ENCODE measurements around the gene UCK1.

The UCK1 gene

GRCh38 chr9:131491001-131491710 is 39.9 kb downstream of the UCK1 start:
- WGBS, 2 donors (ENCODE audit: extremely low coverage in 2 of 2, insufficient read length in 2 of 2, insufficient replicate concordance in 1 of 2) = no CpG with 5 or more reads among the region's 20 CpGs

DNA sequence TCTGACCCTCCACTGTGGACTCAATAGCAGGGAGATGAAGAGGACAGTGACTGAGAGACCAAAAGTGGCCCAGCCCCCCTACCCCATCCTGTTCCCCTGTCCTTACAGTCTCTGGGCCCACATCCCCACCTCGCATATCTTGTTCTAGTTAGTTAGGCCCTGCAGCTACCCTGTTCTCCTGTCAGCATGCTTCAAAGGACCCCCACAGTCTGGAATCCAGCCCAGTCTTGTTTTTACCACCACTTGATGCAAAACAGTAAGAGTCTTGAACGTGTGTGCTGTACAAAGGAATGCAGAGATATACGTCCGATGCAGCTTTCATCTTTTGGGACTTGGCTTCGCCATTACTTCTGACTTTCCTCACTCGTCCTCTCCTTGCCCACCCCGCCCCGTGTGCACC is 40.5 kb downstream of the UCK1 start:
- Histone ChIP-seq H2BK5ac (ENCODE audit: low read length) (no peak overlapping the region), H4K8ac (ENCODE audit: low read depth, low read length) (no peak overlapping the region), H2BK15ac (ENCODE audit: low read length) (no peak overlapping the region), H3K4me1 (ENCODE audit: control insufficient read depth in 2 of 2, insufficient read depth in 1 of 2, low read depth in 1 of 2, low read length in 2 of 2) (no peaks in the 10 kb centered on the region), H3K23ac (ENCODE audit: low read depth, low read length, poor library complexity) (no peak overlapping the region), H3K9me3 (replicated peaks in 1 of 2; ENCODE audit: control insufficient read depth in 2 of 2, insufficient read depth in 1 of 2, low read depth in 1 of 2, low read length in 2 of 2) (no peaks in the 10 kb centered on the region), H3K4me2 (ENCODE audit: insufficient read depth, low read length, poor library complexity, severe bottlenecking) (no peak overlapping the region), H3K9ac (ENCODE audit: low read depth, low read length, poor library complexity) (no peak overlapping the region), H3K14ac (ENCODE audit: low read length) (no peak overlapping the region), H3K27ac (replicated peaks; ENCODE audit: low read length) (no peak overlapping the region), H2AFZ (ENCODE audit: low read length) (no peak overlapping the region), H3K36me3 (replicated peaks in 1 of 2; ENCODE audit: control insufficient read depth in 2 of 2, insufficient read depth in 2 of 2, low read length in 2 of 2) (peaks cover 86 to 100% of the 10 kb centered on the region in 2 donors), H3K18ac (ENCODE audit: low read length) (no peak overlapping the region), H2AK5ac (ENCODE audit: low read depth, low read length) (no peak overlapping the region), H2BK120ac (ENCODE audit: low read depth, low read length) (no peak overlapping the region), H4K91ac (ENCODE audit: low read depth, low read length, poor library complexity) (no peak overlapping the region), H3K4me3 (ENCODE audit: low read length in 2 of 2) (no peak overlapping the region), H3K27me3 (ENCODE audit: control insufficient read depth in 3 of 3, insufficient read depth in 3 of 3, low read depth in 1 of 3, low read length in 3 of 3) (no peaks in the 10 kb centered on the region), H3K79me1 (ENCODE audit: low read depth, low read length) (peaks cover 11% of the 10 kb centered on the region), H2BK12ac (ENCODE audit: low read length) (no peak overlapping the region), H3K4ac (ENCODE audit: low read length) (no peak overlapping the region)
- no CpG with 5 or more reads among the region's 8 CpGs for WGBS, 2 donors (ENCODE audit: extremely low coverage in 2 of 2, insufficient read length in 2 of 2, insufficient replicate concordance in 1 of 2)
- DNase-seq (ENCODE audit: low spot score) = no peak

More at GRCh38 chr9:131491001-131491710, 39.9 kb downstream of the UCK1 start:
- no peak overlapping the region for H3K14ac ChIP-seq (ENCODE audit: low read length)
- H3K36me3 ChIP-seq (replicated peaks in 1 of 2; ENCODE audit: control insufficient read depth in 2 of 2, insufficient read depth in 2 of 2, low read length in 2 of 2) = peaks cover 85 to 100% of the 10 kb centered on the region in 2 donors
- H2BK15ac ChIP-seq (ENCODE audit: low read length) = no peak overlapping the region
- H3K4ac ChIP-seq (ENCODE audit: low read length) = no peak overlapping the region
- H4K8ac ChIP-seq (ENCODE audit: low read depth, low read length) = no peak overlapping the region
- H2BK120ac ChIP-seq (ENCODE audit: low read depth, low read length) = no peak overlapping the region
- H3K4me3 ChIP-seq (ENCODE audit: low read length in 2 of 2) = no peak overlapping the region
- no peak overlapping the region for H2BK12ac ChIP-seq (ENCODE audit: low read length)
- no peak overlapping the region for H3K18ac ChIP-seq (ENCODE audit: low read length)
- peaks cover 7% of the 10 kb centered on the region for H3K79me1 ChIP-seq (ENCODE audit: low read depth, low read length)
- H3K23ac ChIP-seq (ENCODE audit: low read depth, low read length, poor library complexity) = no peak overlapping the region
- no peak overlapping the region for H4K91ac ChIP-seq (ENCODE audit: low read depth, low read length, poor library complexity)
- H3K27me3 ChIP-seq (ENCODE audit: control insufficient read depth in 3 of 3, insufficient read depth in 3 of 3, low read depth in 1 of 3, low read length in 3 of 3) = no peaks in the 10 kb centered on the region
- H3K9me3 ChIP-seq (replicated peaks in 1 of 2; ENCODE audit: control insufficient read depth in 2 of 2, insufficient read depth in 1 of 2, low read depth in 1 of 2, low read length in 2 of 2) = no peaks in the 10 kb centered on the region
- no peak overlapping the region for H3K27ac ChIP-seq (replicated peaks; ENCODE audit: low read length)
- no peak overlapping the region for H2AK5ac ChIP-seq (ENCODE audit: low read depth, low read length)
- no peak overlapping the region for H2AFZ ChIP-seq (ENCODE audit: low read length)
- DNase-seq (ENCODE audit: low spot score) = no peak
- H2BK5ac ChIP-seq (ENCODE audit: low read length) = no peak overlapping the region
- H3K4me1 ChIP-seq (ENCODE audit: control insufficient read depth in 2 of 2, insufficient read depth in 1 of 2, low read depth in 1 of 2, low read length in 2 of 2) = no peaks in the 10 kb centered on the region
- no peak overlapping the region for H3K4me2 ChIP-seq (ENCODE audit: insufficient read depth, low read length, poor library complexity, severe bottlenecking)
- H3K9ac ChIP-seq (ENCODE audit: low read depth, low read length, poor library complexity) = peak overlapping the region; percentile 33

DNA sequence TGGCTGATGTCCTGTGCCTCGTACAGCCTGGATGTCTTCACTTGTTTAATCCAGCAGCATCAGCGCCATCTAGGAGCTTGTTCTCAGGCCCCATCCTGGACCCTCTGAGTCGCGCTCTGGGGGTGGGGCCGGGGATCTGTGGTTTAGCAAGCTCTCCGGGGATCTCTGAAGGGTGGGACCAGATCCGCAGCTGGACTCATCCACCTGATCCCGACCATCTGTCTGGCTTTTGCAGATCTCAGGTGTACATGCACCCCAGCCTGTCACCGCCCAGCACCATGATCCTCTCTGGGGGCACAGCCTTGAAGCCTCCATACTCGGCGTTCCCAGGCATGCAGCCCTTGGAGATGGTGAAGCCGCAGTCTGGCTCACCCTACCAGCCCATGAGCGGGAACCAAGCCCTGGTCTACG is 43.4 kb downstream of the UCK1 start:
- Histone ChIP-seq H3K18ac (ENCODE audit: low read length) (no peak overlapping the region), H2AK5ac (ENCODE audit: low read depth, low read length) (no peak overlapping the region), H3K4me3 (ENCODE audit: low read length in 2 of 2) (no peak overlapping the region), H2BK12ac (ENCODE audit: low read length) (no peak overlapping the region), H2BK120ac (ENCODE audit: low read depth, low read length) (no peak overlapping the region), H2BK15ac (ENCODE audit: low read length) (no peak overlapping the region), H3K79me1 (ENCODE audit: low read depth, low read length) (peaks cover 16% of the 10 kb centered on the region), H4K8ac (ENCODE audit: low read depth, low read length) (no peak overlapping the region), H3K9ac (ENCODE audit: low read depth, low read length, poor library complexity) (no peak overlapping the region), H3K9me3 (replicated peaks in 1 of 2; ENCODE audit: control insufficient read depth in 2 of 2, insufficient read depth in 1 of 2, low read depth in 1 of 2, low read length in 2 of 2) (no peaks in the 10 kb centered on the region), H3K4me2 (ENCODE audit: insufficient read depth, low read length, poor library complexity, severe bottlenecking) (no peak overlapping the region), H3K23ac (ENCODE audit: low read depth, low read length, poor library complexity) (no peak overlapping the region), H3K4ac (ENCODE audit: low read length) (no peak overlapping the region), H2AFZ (ENCODE audit: low read length) (no peak overlapping the region), H3K36me3 (replicated peaks in 1 of 2; ENCODE audit: control insufficient read depth in 2 of 2, insufficient read depth in 2 of 2, low read length in 2 of 2) (peaks cover 95 to 100% of the 10 kb centered on the region in 2 donors), H3K14ac (ENCODE audit: low read length) (no peak overlapping the region), H4K91ac (ENCODE audit: low read depth, low read length, poor library complexity) (no peak overlapping the region), H3K27me3 (ENCODE audit: control insufficient read depth in 3 of 3, insufficient read depth in 3 of 3, low read depth in 1 of 3, low read length in 3 of 3) (no peaks in the 10 kb centered on the region), H3K4me1 (ENCODE audit: control insufficient read depth in 2 of 2, insufficient read depth in 1 of 2, low read depth in 1 of 2, low read length in 2 of 2) (no peaks in the 10 kb centered on the region), H3K27ac (replicated peaks; ENCODE audit: low read length) (no peak overlapping the region), H2BK5ac (ENCODE audit: low read length) (no peak overlapping the region)
- no peak for DNase-seq (ENCODE audit: low spot score)
- no CpG with 5 or more reads among the region's 14 CpGs for WGBS, 2 donors (ENCODE audit: extremely low coverage in 2 of 2, insufficient read length in 2 of 2, insufficient replicate concordance in 1 of 2)

GRCh38 chr9:131487001-131487400 is 44.1 kb downstream of the UCK1 start:
- H2BK12ac ChIP-seq (ENCODE audit: low read length) = no peak overlapping the region
- no peak overlapping the region for H3K9ac ChIP-seq (ENCODE audit: low read depth, low read length, poor library complexity)
- H3K18ac ChIP-seq (ENCODE audit: low read length) = no peak overlapping the region
- H3K4me2 ChIP-seq (ENCODE audit: insufficient read depth, low read length, poor library complexity, severe bottlenecking) = no peak overlapping the region
- peaks cover 95 to 100% of the 10 kb centered on the region in 2 donors for H3K36me3 ChIP-seq (replicated peaks in 1 of 2; ENCODE audit: control insufficient read depth in 2 of 2, insufficient read depth in 2 of 2, low read length in 2 of 2)
- WGBS, 2 donors (ENCODE audit: extremely low coverage in 2 of 2, insufficient read length in 2 of 2, insufficient replicate concordance in 1 of 2) = no CpG with 5 or more reads among the region's 9 CpGs
- no peak for DNase-seq (ENCODE audit: low spot score)
- H2AK5ac ChIP-seq (ENCODE audit: low read depth, low read length) = no peak overlapping the region
- H2BK5ac ChIP-seq (ENCODE audit: low read length) = no peak overlapping the region
- H3K27ac ChIP-seq (replicated peaks; ENCODE audit: low read length) = no peak overlapping the region
- H4K91ac ChIP-seq (ENCODE audit: low read depth, low read length, poor library complexity) = no peak overlapping the region
- H4K8ac ChIP-seq (ENCODE audit: low read depth, low read length) = no peak overlapping the region
- no peaks in the 10 kb centered on the region for H3K27me3 ChIP-seq (ENCODE audit: control insufficient read depth in 3 of 3, insufficient read depth in 3 of 3, low read depth in 1 of 3, low read length in 3 of 3)
- no peak overlapping the region for H2AFZ ChIP-seq (ENCODE audit: low read length)
- H3K9me3 ChIP-seq (replicated peaks in 1 of 2; ENCODE audit: control insufficient read depth in 2 of 2, insufficient read depth in 1 of 2, low read depth in 1 of 2, low read length in 2 of 2) = no peaks in the 10 kb centered on the region
- H2BK120ac ChIP-seq (ENCODE audit: low read depth, low read length) = no peak overlapping the region
- no peak overlapping the region for H3K4ac ChIP-seq (ENCODE audit: low read length)
- H2BK15ac ChIP-seq (ENCODE audit: low read length) = no peak overlapping the region
- H3K23ac ChIP-seq (ENCODE audit: low read depth, low read length, poor library complexity) = no peak overlapping the region
- H3K4me1 ChIP-seq (ENCODE audit: control insufficient read depth in 2 of 2, insufficient read depth in 1 of 2, low read depth in 1 of 2, low read length in 2 of 2) = no peaks in the 10 kb centered on the region
- no peak overlapping the region for H3K14ac ChIP-seq (ENCODE audit: low read length)
- no peak overlapping the region for H3K4me3 ChIP-seq (ENCODE audit: low read length in 2 of 2)
- H3K79me1 ChIP-seq (ENCODE audit: low read depth, low read length) = peaks cover 18% of the 10 kb centered on the region
